PC-3 (cell line): ENCODE data around the gene TRPC1. TPM values are rescaled to one million over a fixed set of nuclear protein-coding genes. Genes with fewer than 3 reads are reported as not detected.

Experiments
- ATAC-seq: fragments of 200-7000 bp; cut with Tn5 transposase; 2 replicates; pipeline ENCODE4 v1.9.1; 2020; ENCODE audit warnings: mild to moderate bottlenecking, moderate library complexity
- BruUV-seq: library from RNA; stranded (reverse); fragments of 400-500 nt; replicated peaks from 2 replicates; lab custom pipeline; 2021; lab: Mats Ljungman, UMichigan
- CTCF ChIA-PET: fragments of 300-600 bp; sonication (Branson Sonifier 250); formaldehyde crosslinking; loops from one replicate; lab custom pipeline; 2022; ENCODE audit warnings: antibody characterized with exemption; lab: Charles Lee
- POLR2A ChIA-PET: fragments of 300-600 bp; sonication (Branson Sonifier 250); formaldehyde crosslinking; loops from one replicate; lab custom pipeline; 2022; ENCODE audit warnings: antibody characterized with exemption; ENCODE audit not compliant: unreplicated experiment; lab: Charles Lee
- DNase-seq: peaks from one replicate; pipeline ENCODE4 v3.0.0-alpha.2; 2015
- H2AFZ ChIP-seq: fragments of 300-600 bp; sonication (generic); 2 replicates; pipeline ENCODE4 v1.6.0; 2016; ENCODE audit warnings: antibody characterized with exemption, low read length
- H3F3A ChIP-seq: fragments of 300-600 bp; sonication (generic); one replicate; pipeline ENCODE4 v1.6.0; 2017; ENCODE audit warnings: antibody characterized with exemption, low read length, control low read depth, mild to moderate bottlenecking; ENCODE audit not compliant: unreplicated experiment
- H3K27ac ChIP-seq: fragments of 300-600 bp; sonication (generic); 2 replicates; pipeline ENCODE4 v1.5.1; 2016; ENCODE audit warnings: mild to moderate bottlenecking, low read length
- H3K27me3 ChIP-seq: fragments of 300-600 bp; sonication (generic); 2 replicates; pipeline ENCODE4 v1.6.1; 2016; ENCODE audit warnings: low read length, mixed read lengths
- H3K36me3 ChIP-seq: fragments of 300-600 bp; sonication (generic); 2 replicates; pipeline ENCODE4 v1.6.1; 2016; ENCODE audit warnings: low read depth, mixed run types, low read length, mixed read lengths
- H3K4me1 ChIP-seq: fragments of 300-600 bp; sonication (generic); 2 replicates; pipeline ENCODE4 v1.5.1; 2016; ENCODE audit warnings: low read length; ENCODE audit not compliant: insufficient read depth
- H3K4me2 ChIP-seq: fragments of 300-600 bp; sonication (generic); 2 replicates; pipeline ENCODE4 v1.6.0; 2016; ENCODE audit warnings: low read length
- H3K4me3 ChIP-seq: fragments of 300-600 bp; sonication (generic); 2 replicates; pipeline ENCODE4 v1.5.1; 2016; ENCODE audit warnings: mild to moderate bottlenecking, low read length, mixed read lengths
- H3K79me2 ChIP-seq: fragments of 300-600 bp; sonication (generic); 2 replicates; pipeline ENCODE4 v1.6.1; 2017; ENCODE audit warnings: low read length, mixed read lengths
- H3K9ac ChIP-seq: fragments of 300-600 bp; sonication (generic); 2 replicates; pipeline ENCODE4 v1.6.0; 2016; ENCODE audit warnings: mild to moderate bottlenecking, low read length
- H3K9me2 ChIP-seq: fragments of 300-600 bp; sonication (generic); replicated peaks from 2 replicates; pipeline ENCODE4 v1.6.1; 2016; ENCODE audit warnings: mixed run types, low read length, mixed read lengths
- H3K9me3 ChIP-seq: fragments of 300-600 bp; sonication (generic); 2 replicates; pipeline ENCODE4 v1.6.1; 2016; ENCODE audit warnings: low read length, mixed read lengths
- H4K20me1 ChIP-seq: fragments of 300-600 bp; sonication (generic); 2 replicates; pipeline ENCODE4 v1.6.1; 2016; ENCODE audit warnings: low read length, mixed read lengths
- EZH2 ChIP-seq: fragments of 300-600 bp; sonication (generic); IDR thresholded peaks from one replicate; pipeline ENCODE4 v1.6.1; 2017; ENCODE audit warnings: antibody characterized with exemption, mild to moderate bottlenecking, low read length; ENCODE audit not compliant: unreplicated experiment
- EZH2phosphoT487 ChIP-seq: fragments of 300-600 bp; sonication (generic); IDR thresholded peaks from 2 replicates; pipeline ENCODE4 v1.6.1; 2018; ENCODE audit warnings: mild to moderate bottlenecking, antibody characterized with exemption, low read length, borderline replicate concordance
- intact Hi-C: fragments of 100-400 bp; cut with micrococcal nuclease; formaldehyde crosslinking; loops from 2 replicates; pipeline ENCODE4 v1.9.0; 2023
- total RNA-seq: library from RNA; depleted of rRNA; stranded (reverse); fragments of >200 nt; gene quantifications from 2 replicates; pipeline ENCODE4 v1.2.3, GENCODE V29; 2014
- TF ChIP-seq, protein P1 (sequence below): fragments of 300-600 bp; sonication (generic); conservative IDR thresholded peaks from 2 replicates; pipeline ENCODE4 v1.5.1; 2017; ENCODE audit warnings: antibody characterized with exemption, low read depth, mild to moderate bottlenecking, low read length

TRPC1 gene
- total RNA-seq, 1 experiment from 2014 or later, result 1.7 TPM

DNA sequence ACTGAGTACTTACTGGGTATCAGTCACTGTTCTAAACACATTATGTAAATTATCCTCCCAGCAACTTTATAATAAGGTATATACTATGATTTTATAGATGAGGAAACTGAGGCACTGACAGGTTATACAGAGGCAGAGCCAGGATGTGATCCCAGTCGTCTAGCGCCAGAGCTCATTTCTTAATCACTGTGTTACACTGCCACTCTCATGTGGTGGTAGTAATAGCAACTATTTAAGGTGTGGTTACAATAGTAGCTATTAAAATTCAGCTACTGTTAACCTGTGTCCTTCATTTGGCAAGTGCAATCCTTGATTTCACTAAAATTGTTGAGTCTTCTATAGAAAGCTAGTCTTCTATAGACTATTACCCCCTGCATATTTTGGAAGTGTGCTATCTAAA is 43.1 kb upstream of the TRPC1 start:
- CTCF ChIA-PET, result interaction anchor here (0.5 to 1.2 kb wide), 10 partner anchors 32 to 147 kb away, joined by 3 to 25 read pairs (median 4); no protein-coding TSS in a partner anchor
- peak; percentile 38 for DNase-seq
- TF ChIP-seq, protein P1, sequence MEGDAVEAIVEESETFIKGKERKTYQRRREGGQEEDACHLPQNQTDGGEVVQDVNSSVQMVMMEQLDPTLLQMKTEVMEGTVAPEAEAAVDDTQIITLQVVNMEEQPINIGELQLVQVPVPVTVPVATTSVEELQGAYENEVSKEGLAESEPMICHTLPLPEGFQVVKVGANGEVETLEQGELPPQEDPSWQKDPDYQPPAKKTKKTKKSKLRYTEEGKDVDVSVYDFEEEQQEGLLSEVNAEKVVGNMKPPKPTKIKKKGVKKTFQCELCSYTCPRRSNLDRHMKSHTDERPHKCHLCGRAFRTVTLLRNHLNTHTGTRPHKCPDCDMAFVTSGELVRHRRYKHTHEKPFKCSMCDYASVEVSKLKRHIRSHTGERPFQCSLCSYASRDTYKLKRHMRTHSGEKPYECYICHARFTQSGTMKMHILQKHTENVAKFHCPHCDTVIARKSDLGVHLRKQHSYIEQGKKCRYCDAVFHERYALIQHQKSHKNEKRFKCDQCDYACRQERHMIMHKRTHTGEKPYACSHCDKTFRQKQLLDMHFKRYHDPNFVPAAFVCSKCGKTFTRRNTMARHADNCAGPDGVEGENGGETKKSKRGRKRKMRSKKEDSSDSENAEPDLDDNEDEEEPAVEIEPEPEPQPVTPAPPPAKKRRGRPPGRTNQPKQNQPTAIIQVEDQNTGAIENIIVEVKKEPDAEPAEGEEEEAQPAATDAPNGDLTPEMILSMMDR, result peak; percentile 53
- TF ChIP-seq EZH2phosphoT487 (no peak), EZH2 (no peak)

DNA sequence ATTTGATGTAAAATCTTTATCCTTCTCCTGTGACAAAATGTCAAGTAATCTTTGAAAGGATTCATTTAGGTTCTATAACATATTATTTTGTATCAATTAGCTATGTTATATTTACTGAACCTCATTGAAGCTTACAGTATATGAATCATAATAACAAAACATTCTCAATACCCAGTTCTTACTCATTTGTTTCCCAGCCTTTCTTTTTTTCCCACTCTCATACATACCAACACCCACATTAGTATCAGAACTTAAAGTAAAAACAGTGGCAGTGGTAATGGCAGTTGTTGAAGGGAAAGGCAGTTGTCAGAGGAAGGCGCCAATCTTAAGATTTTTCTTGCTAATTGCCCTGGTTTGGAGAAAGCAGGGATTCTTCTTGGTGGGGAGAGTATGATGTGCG is 33.2 kb upstream of the TRPC1 start:
- Histone ChIP-seq H3K4me1 (no peaks in the 10 kb centered on the region), H3K4me3 (no peak overlapping the region), H3K9me3 (no peaks in the 10 kb centered on the region), H3F3A (no peaks in the 10 kb centered on the region), H3K9ac (no peak overlapping the region), H3K79me2 (no peaks in the 10 kb centered on the region), H3K36me3 (no peaks in the 10 kb centered on the region), H3K9me2 (no peaks in the 10 kb centered on the region), H3K4me2 (no peak overlapping the region), H2AFZ (no peak overlapping the region), H4K20me1 (no peaks in the 10 kb centered on the region), H3K27me3 (no peaks in the 10 kb centered on the region), H3K27ac (no peak overlapping the region)
- BruUV-seq, result no TSS peak
- TF ChIP-seq EZH2 (no peak), EZH2phosphoT487 (no peak)
- TF ChIP-seq, protein P1, result no peak
- intact Hi-C loops, result loop anchor here (1.0 kb wide), 1 partner anchor 25 kb away; no protein-coding TSS in a partner anchor
- ChIA-PET CTCF (no interaction called here), POLR2A (no interaction called here)
- ATAC-seq (no peak), DNase-seq (no peak)

More for the DNA sequence above, 43.1 kb upstream of the TRPC1 start:
- no peak overlapping the region for H3K9ac ChIP-seq
- no peaks in the 10 kb centered on the region for H3K9me3 ChIP-seq
- no peaks in the 10 kb centered on the region for H3K4me1 ChIP-seq
- no TSS peak for BruUV-seq
- no peak overlapping the region for H3K4me3 ChIP-seq
- no peaks in the 10 kb centered on the region for H3K36me3 ChIP-seq
- H3K27me3 ChIP-seq, result no peaks in the 10 kb centered on the region
- no peak overlapping the region for H2AFZ ChIP-seq
- H4K20me1 ChIP-seq, result no peaks in the 10 kb centered on the region
- H3K9me2 ChIP-seq, result no peaks in the 10 kb centered on the region
- H3K79me2 ChIP-seq, result no peaks in the 10 kb centered on the region
- H3K4me2 ChIP-seq, result no peak overlapping the region
- ATAC-seq, result peak; percentile 53; the same call in 1 of the 2 replicates
- no peaks in the 10 kb centered on the region for H3F3A ChIP-seq
- intact Hi-C loops, result loop anchor here (1.0 kb wide), 1 partner anchor 93 kb away; no protein-coding TSS in a partner anchor
- POLR2A ChIA-PET, result interaction anchor here (0.5 kb wide), 1 partner anchor 555 kb away, joined by 3 read pairs; no protein-coding TSS in a partner anchor
- H3K27ac ChIP-seq, result no peak overlapping the region

DNA sequence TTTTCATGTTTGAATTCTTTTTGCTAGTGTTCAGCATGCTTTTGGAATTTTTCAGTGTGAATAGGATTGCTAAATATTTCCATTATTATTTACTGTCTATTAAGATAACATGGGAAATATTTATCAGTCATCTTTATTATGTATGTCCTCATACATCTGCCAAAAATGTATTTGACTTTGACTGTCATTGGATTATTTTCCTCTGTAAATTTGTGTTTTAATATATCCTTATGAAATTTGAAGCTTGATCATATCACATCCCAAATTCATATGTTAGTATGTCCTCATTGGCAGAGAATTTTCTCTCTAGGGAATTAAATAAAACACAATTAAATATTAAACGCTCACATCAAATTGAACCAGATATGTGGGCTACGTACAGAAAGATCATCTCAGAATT is 32.3 kb upstream of the TRPC1 start:
- Histone ChIP-seq H3K27ac (no peak overlapping the region), H3K4me1 (no peaks in the 10 kb centered on the region), H3F3A (no peaks in the 10 kb centered on the region), H4K20me1 (no peaks in the 10 kb centered on the region), H2AFZ (no peak overlapping the region), H3K9me3 (no peaks in the 10 kb centered on the region), H3K9me2 (no peaks in the 10 kb centered on the region), H3K79me2 (no peaks in the 10 kb centered on the region), H3K27me3 (no peaks in the 10 kb centered on the region), H3K36me3 (no peaks in the 10 kb centered on the region), H3K9ac (no peak overlapping the region), H3K4me3 (no peak overlapping the region), H3K4me2 (no peak overlapping the region)
- ATAC-seq (no peak), DNase-seq (no peak)
- TF ChIP-seq EZH2phosphoT487 (no peak), EZH2 (no peak)
- TF ChIP-seq, protein P1, result no peak
- no TSS peak for BruUV-seq
- intact Hi-C loops, result loop anchor here (1.0 kb wide), 1 partner anchor 26 kb away; no protein-coding TSS in a partner anchor
- ChIA-PET POLR2A (no interaction called here), CTCF (no interaction called here)
